Endothelial cell of umbilical vein (primary cell): ENCODE data around the gene TOP2A.

Experiments
- EZH2 ChIP-seq: IDR thresholded peaks from 2 replicates; pipeline ENCODE4 v1.6.1; 2012; ENCODE audit warnings: borderline replicate concordance, low read depth, mild to moderate bottlenecking, moderate library complexity, low read length, inconsistent platforms; ENCODE audit not compliant: severe bottlenecking
- GATA2 ChIP-seq: IDR thresholded peaks from 2 replicates; pipeline ENCODE4 v1.7.0; 2011; ENCODE audit warnings: low read depth, mild to moderate bottlenecking, moderate library complexity, mixed read lengths, low read length; ENCODE audit not compliant: insufficient read length, insufficient read depth
- POLR2A ChIP-seq: IDR thresholded peaks from 2 replicates; pipeline ENCODE4 v1.6.1; 2012; ENCODE audit warnings: low read depth, mild to moderate bottlenecking, control low read depth, low read length
- TF ChIP-seq, protein P1 (sequence below), 2 donors: IDR thresholded peaks; 1 replicate in 1 of 2; 2 replicates in 1 of 2; pipeline ENCODE4 v1.5.1; 2011; ENCODE audit warnings: low read length in 2 of 2, mild to moderate bottlenecking in 2 of 2, moderate library complexity in 2 of 2, control low read depth in 1 of 2, inconsistent platforms in 1 of 2, low read depth in 1 of 2; ENCODE audit not compliant: insufficient read depth in 1 of 2; ENCODE audit errors: extremely low read depth in 1 of 2

DNA sequence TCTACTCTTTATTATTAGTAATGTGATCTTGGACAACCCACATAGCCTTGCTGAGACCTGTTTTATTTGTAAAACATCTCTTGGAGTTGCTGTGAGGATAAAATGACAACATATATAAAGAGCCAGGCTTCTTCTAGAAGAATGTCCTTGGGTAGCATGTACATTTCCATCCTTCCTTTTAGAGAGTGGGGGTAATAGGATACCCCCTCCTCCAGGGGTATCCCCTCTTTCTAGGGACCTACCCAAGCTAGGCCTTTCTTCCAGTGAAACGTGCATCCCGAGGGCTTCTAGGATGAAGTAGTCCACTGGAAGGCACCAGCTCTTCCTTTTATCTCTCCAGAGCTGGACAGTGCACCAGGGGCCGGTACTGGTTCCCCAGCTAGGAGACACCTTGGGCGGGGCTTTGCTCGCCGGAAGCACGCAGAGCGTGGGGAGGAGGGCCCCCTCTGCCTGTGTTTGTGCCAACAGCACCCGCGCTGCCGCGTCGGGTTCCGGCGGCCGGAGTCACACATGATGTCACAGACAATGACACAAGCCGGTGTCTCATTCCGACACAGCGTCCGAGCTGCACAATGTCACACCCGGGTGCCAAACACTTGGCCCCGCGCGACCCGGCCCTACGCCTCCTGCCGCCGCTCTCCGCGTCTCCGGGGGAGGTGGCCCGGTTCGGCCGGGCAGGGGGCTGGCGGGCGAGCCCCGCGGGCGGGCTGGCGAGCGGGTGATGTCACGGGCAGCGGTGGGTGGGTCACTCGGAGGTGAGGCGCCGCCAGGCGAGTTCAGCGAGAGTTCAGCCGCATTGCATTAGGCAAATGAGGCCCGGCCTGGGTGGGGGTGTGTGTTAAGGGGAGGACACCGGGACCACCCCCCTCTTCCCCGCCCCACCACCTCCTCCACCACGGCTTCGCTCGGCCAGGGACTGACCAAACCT lies 76.6 kb downstream of the TOP2A start:
- TF ChIP-seq, protein P1, sequence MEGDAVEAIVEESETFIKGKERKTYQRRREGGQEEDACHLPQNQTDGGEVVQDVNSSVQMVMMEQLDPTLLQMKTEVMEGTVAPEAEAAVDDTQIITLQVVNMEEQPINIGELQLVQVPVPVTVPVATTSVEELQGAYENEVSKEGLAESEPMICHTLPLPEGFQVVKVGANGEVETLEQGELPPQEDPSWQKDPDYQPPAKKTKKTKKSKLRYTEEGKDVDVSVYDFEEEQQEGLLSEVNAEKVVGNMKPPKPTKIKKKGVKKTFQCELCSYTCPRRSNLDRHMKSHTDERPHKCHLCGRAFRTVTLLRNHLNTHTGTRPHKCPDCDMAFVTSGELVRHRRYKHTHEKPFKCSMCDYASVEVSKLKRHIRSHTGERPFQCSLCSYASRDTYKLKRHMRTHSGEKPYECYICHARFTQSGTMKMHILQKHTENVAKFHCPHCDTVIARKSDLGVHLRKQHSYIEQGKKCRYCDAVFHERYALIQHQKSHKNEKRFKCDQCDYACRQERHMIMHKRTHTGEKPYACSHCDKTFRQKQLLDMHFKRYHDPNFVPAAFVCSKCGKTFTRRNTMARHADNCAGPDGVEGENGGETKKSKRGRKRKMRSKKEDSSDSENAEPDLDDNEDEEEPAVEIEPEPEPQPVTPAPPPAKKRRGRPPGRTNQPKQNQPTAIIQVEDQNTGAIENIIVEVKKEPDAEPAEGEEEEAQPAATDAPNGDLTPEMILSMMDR (IDR thresholded peaks at IDR 0.05; ENCODE audit: extremely low read depth in 1 of 2, insufficient read depth in 1 of 2, low read depth in 1 of 2, low read length in 2 of 2) = no peak
- TF ChIP-seq GATA2 (no peak), POLR2A (peak; percentile 53), EZH2 (no peak)
